Measurements from ENCODE around the gene CD5L.

DNA sequence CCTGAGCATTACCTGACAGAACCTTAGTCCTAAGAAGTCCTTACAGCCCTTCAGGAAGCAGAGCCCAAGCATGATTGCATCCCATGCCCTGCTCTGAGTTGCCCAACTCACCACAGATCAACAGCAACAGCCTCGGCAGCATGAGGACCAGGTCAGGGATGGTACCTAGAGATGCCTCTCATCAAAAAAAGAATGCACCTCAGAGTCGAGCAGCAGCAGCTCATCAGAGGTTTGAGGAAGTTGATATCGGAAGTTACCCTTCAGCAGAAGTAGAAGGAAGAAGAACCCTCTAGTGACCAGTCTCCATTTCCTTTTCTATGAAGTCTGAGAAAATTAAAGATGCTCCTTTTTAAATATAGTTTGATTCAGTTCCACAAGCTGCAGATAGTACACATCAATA lies 21.7 kb downstream of the CD5L start, which contains the start of gene FCRL1:
- TF ChIP-seq, protein P1, sequence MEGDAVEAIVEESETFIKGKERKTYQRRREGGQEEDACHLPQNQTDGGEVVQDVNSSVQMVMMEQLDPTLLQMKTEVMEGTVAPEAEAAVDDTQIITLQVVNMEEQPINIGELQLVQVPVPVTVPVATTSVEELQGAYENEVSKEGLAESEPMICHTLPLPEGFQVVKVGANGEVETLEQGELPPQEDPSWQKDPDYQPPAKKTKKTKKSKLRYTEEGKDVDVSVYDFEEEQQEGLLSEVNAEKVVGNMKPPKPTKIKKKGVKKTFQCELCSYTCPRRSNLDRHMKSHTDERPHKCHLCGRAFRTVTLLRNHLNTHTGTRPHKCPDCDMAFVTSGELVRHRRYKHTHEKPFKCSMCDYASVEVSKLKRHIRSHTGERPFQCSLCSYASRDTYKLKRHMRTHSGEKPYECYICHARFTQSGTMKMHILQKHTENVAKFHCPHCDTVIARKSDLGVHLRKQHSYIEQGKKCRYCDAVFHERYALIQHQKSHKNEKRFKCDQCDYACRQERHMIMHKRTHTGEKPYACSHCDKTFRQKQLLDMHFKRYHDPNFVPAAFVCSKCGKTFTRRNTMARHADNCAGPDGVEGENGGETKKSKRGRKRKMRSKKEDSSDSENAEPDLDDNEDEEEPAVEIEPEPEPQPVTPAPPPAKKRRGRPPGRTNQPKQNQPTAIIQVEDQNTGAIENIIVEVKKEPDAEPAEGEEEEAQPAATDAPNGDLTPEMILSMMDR (conservative IDR thresholded peaks at IDR 0.05), result no peak
- no peak for TF ChIP-seq ZFX (IDR thresholded peaks at IDR 0.05)
